H9 (cell line): ENCODE measurements around the gene MYLK. TPM values are rescaled to one million over a fixed set of nuclear protein-coding genes. Genes with fewer than 3 reads are reported as not detected.

ENCODE experiments used
- DNase-seq: peaks from one replicate; pipeline ENCODE4 v3.0.0-alpha.2; 2017
- H2AFZ ChIP-seq: one replicate; pipeline ENCODE4 v1.6.1; 2013; ENCODE audit warnings: mild to moderate bottlenecking, low read length, control low read depth, moderate library complexity
- H2AK5ac ChIP-seq: 2 replicates; pipeline ENCODE4 v1.6.1; 2013; ENCODE audit warnings: low read length, control low read depth, mixed read lengths; ENCODE audit not compliant: insufficient read length
- H2BK120ac ChIP-seq: one replicate; pipeline ENCODE4 v1.6.1; 2013; ENCODE audit warnings: low read depth, mild to moderate bottlenecking, low read length, control low read depth, inconsistent platforms; ENCODE audit not compliant: poor library complexity, severe bottlenecking
- H2BK12ac ChIP-seq: 2 replicates; pipeline ENCODE4 v1.6.1; 2013; ENCODE audit warnings: low read length, control low read depth, mixed read lengths, low read depth; ENCODE audit not compliant: insufficient read length
- H2BK15ac ChIP-seq: 2 replicates; pipeline ENCODE4 v1.6.1; 2013; ENCODE audit warnings: low read depth, low read length, control low read depth
- H2BK20ac ChIP-seq: one replicate; pipeline ENCODE4 v1.6.1; 2013; ENCODE audit warnings: low read depth, mild to moderate bottlenecking, low read length, control low read depth, inconsistent platforms; ENCODE audit not compliant: poor library complexity, severe bottlenecking
- H2BK5ac ChIP-seq: 2 replicates; pipeline ENCODE4 v1.6.1; 2013; ENCODE audit warnings: low read length, control low read depth, mixed read lengths; ENCODE audit not compliant: insufficient read length
- H3K14ac ChIP-seq: 2 replicates; pipeline ENCODE4 v1.6.1; 2013; ENCODE audit warnings: low read length, control low read depth; ENCODE audit not compliant: insufficient read depth
- H3K18ac ChIP-seq: 2 replicates; pipeline ENCODE4 v1.6.1; 2013; ENCODE audit warnings: low read depth, mild to moderate bottlenecking, mixed read lengths, low read length, control low read depth; ENCODE audit not compliant: insufficient read length
- H3K23ac ChIP-seq: 2 replicates; pipeline ENCODE4 v1.6.1; 2013; ENCODE audit warnings: low read length, control low read depth, mixed read lengths, low read depth; ENCODE audit not compliant: insufficient read length
- H3K23me2 ChIP-seq: 2 replicates; pipeline ENCODE4 v1.6.1; 2013; ENCODE audit warnings: low read depth, mild to moderate bottlenecking, mixed read lengths, low read length, control low read depth; ENCODE audit not compliant: insufficient read length, poor library complexity, severe bottlenecking
- H3K27ac ChIP-seq: 2 replicates; pipeline ENCODE4 v1.5.1; 2013; ENCODE audit warnings: low read length, control low read depth, mixed read lengths, low read depth; ENCODE audit not compliant: insufficient read length
- H3K27me3 ChIP-seq: 2 replicates; pipeline ENCODE4 v1.6.1; 2013; ENCODE audit warnings: low read length, control low read depth, inconsistent platforms; ENCODE audit not compliant: insufficient read depth
- H3K4ac ChIP-seq: 2 replicates; pipeline ENCODE4 v1.6.1; 2013; ENCODE audit warnings: low read depth, mild to moderate bottlenecking, control low read depth, inconsistent platforms, low read length, moderate library complexity
- H3K4me1 ChIP-seq: 2 replicates; pipeline ENCODE4 v1.6.1; 2013; ENCODE audit warnings: low read length, control low read depth, inconsistent platforms; ENCODE audit not compliant: insufficient read depth
- H3K4me2 ChIP-seq: 2 replicates; pipeline ENCODE4 v1.6.1; 2013; ENCODE audit warnings: low read length, control low read depth, mixed read lengths; ENCODE audit not compliant: insufficient read length, insufficient read depth
- H3K56ac ChIP-seq: 2 replicates; pipeline ENCODE4 v1.6.1; 2013; ENCODE audit warnings: low read depth, mild to moderate bottlenecking, mixed read lengths, low read length, control low read depth; ENCODE audit not compliant: insufficient read length
- H3K79me1 ChIP-seq: 2 replicates; pipeline ENCODE4 v1.6.1; 2013; ENCODE audit warnings: low read depth, mild to moderate bottlenecking, moderate library complexity, low read length, control low read depth, inconsistent platforms; ENCODE audit not compliant: insufficient read depth, poor library complexity, severe bottlenecking
- H3K79me2 ChIP-seq: 2 replicates; pipeline ENCODE4 v1.6.1; 2013; ENCODE audit warnings: low read length, control low read depth, inconsistent platforms; ENCODE audit not compliant: insufficient read depth
- H3K9ac ChIP-seq: 2 replicates; pipeline ENCODE4 v1.6.1; 2013; ENCODE audit warnings: low read length, control low read depth, mixed read lengths; ENCODE audit not compliant: insufficient read length; ENCODE audit errors: extremely low read depth
- H3K9me3 ChIP-seq: one replicate; pipeline ENCODE4 v1.6.1; 2013; ENCODE audit warnings: low read depth, low read length, inconsistent platforms; ENCODE audit not compliant: control insufficient read depth
- H3T11ph ChIP-seq: one replicate; pipeline ENCODE4 v1.6.1; 2013; ENCODE audit warnings: mild to moderate bottlenecking, low read length, control low read depth, inconsistent platforms
- H4K20me1 ChIP-seq: one replicate; pipeline ENCODE4 v1.6.1; 2013; ENCODE audit not compliant: control insufficient read depth, insufficient read length, insufficient read depth
- H4K5ac ChIP-seq: 2 replicates; pipeline ENCODE4 v1.6.1; 2013; ENCODE audit warnings: low read depth, mild to moderate bottlenecking, mixed read lengths, low read length, control low read depth; ENCODE audit not compliant: insufficient read length
- H4K8ac ChIP-seq: replicated peaks from 2 replicates; pipeline ENCODE4 v1.6.1; 2013; ENCODE audit warnings: low read length, control low read depth, mixed read lengths, low read depth; ENCODE audit not compliant: insufficient read length
- H4K91ac ChIP-seq: 2 replicates; pipeline ENCODE4 v1.6.1; 2013; ENCODE audit warnings: low read depth, mild to moderate bottlenecking, moderate library complexity, mixed read lengths, low read length, control low read depth; ENCODE audit not compliant: insufficient read length
- H3K27ac Mint-ChIP-seq, 3 experiments: 2 replicates in 2 of 3; 3 replicates in 1 of 3; pipeline ENCODE4 v1.8.0; 2020 to 2021; ENCODE audit warnings: mixed read lengths in 3 of 3, mild to moderate bottlenecking in 1 of 3, moderate library complexity in 1 of 3
- H3K27me3 Mint-ChIP-seq: 2 replicates; pipeline ENCODE4 v1.8.0; 2021; ENCODE audit warnings: low read depth, mild to moderate bottlenecking, moderate library complexity, mixed read lengths
- H3K36me3 Mint-ChIP-seq, 3 experiments: 2 replicates in 2 of 3; 3 replicates in 1 of 3; pipeline ENCODE4 v1.8.0; 2020 to 2021; ENCODE audit warnings: low read depth in 3 of 3, mixed read lengths in 3 of 3; ENCODE audit not compliant: insufficient read depth in 1 of 3
- H3K4me1 Mint-ChIP-seq, 2 experiments: 2 replicates each; pipeline ENCODE4 v1.8.0; 2020; ENCODE audit warnings: mixed read lengths in 2 of 2
- H3K4me3 Mint-ChIP-seq, 2 experiments: 2 replicates in 1 of 2; 3 replicates in 1 of 2; pipeline ENCODE4 v1.8.0; 2020 to 2021; ENCODE audit warnings: mild to moderate bottlenecking in 2 of 2, mixed read lengths in 2 of 2, moderate library complexity in 1 of 2
- H3K9me3 Mint-ChIP-seq, 2 experiments: 2 replicates in 1 of 2; 3 replicates in 1 of 2; pipeline ENCODE4 v1.8.0; 2020; ENCODE audit warnings: mild to moderate bottlenecking in 2 of 2, mixed read lengths in 2 of 2, moderate library complexity in 1 of 2
- WGBS: extraction: QIAGEN DNeasy Blood & Tissue Kit; methylation state at CpG from one replicate; pipeline ENCODE4 v1.1.7; 2013; ENCODE audit warnings: missing lambda C conversion rate, low lambda C conversion rate, mixed read lengths; ENCODE audit not compliant: insufficient read length; ENCODE audit errors: extremely low coverage; 5-methylcytosine and 5-hydroxymethylcytosine counted together
- total RNA-seq: library from RNA; stranded (reverse); gene quantifications from 2 replicates; pipeline ENCODE4 v1.2.1, GENCODE V29; 2021
- TF ChIP-seq, protein P1 (sequence below): fragments of 200-600 bp; sonication (generic); conservative IDR thresholded peaks from 3 replicates; pipeline ENCODE4 v1.8.0; 2021; ENCODE audit warnings: antibody characterized with exemption, mild to moderate bottlenecking

Gene MYLK
- total RNA-seq, 1 experiment from 2014 or later = 10.1 TPM

- WGBS = no CpG with 5 or more reads among the region's 1 CpG
- Histone ChIP-seq H3K79me1 (no peaks in the 10 kb centered on the region), H3K4ac (no peak overlapping the region), H3K27me3 (no peaks in the 10 kb centered on the region), H4K5ac (no peak overlapping the region), H2BK20ac (no peak overlapping the region), H3K23ac (no peak overlapping the region), H4K20me1 (no peaks in the 10 kb centered on the region), H2AK5ac (no peak overlapping the region), H3K23me2 (no peaks in the 10 kb centered on the region), H3K4me2 (no peak overlapping the region), H3K4me1 (no peaks in the 10 kb centered on the region; the same call in 1 of the 2 replicates), H2BK5ac (no peak overlapping the region), H3K9ac (no peak overlapping the region), H3K56ac (no peak overlapping the region), H3K14ac (no peak overlapping the region), H2BK12ac (no peak overlapping the region), H2AFZ (no peak overlapping the region), H3K79me2 (no peaks in the 10 kb centered on the region), H3T11ph (no peak overlapping the region), H2BK15ac (no peak overlapping the region), H4K91ac (no peak overlapping the region), H3K27ac (no peak overlapping the region), H3K18ac (no peak overlapping the region), H3K9me3 (no peaks in the 10 kb centered on the region), H2BK120ac (no peak overlapping the region), H4K8ac (no peak overlapping the region)
- H3K4me1 Mint-ChIP-seq = peaks cover 4 to 11% of the 10 kb centered on the region in 2 experiments
- no peak overlapping the region for H3K27ac Mint-ChIP-seq
- peaks cover 8 to 35% (median 16%) of the 10 kb centered on the region in 3 experiments for H3K36me3 Mint-ChIP-seq
- H3K27me3 Mint-ChIP-seq = no peaks in the 10 kb centered on the region
- TF ChIP-seq, protein P1, sequence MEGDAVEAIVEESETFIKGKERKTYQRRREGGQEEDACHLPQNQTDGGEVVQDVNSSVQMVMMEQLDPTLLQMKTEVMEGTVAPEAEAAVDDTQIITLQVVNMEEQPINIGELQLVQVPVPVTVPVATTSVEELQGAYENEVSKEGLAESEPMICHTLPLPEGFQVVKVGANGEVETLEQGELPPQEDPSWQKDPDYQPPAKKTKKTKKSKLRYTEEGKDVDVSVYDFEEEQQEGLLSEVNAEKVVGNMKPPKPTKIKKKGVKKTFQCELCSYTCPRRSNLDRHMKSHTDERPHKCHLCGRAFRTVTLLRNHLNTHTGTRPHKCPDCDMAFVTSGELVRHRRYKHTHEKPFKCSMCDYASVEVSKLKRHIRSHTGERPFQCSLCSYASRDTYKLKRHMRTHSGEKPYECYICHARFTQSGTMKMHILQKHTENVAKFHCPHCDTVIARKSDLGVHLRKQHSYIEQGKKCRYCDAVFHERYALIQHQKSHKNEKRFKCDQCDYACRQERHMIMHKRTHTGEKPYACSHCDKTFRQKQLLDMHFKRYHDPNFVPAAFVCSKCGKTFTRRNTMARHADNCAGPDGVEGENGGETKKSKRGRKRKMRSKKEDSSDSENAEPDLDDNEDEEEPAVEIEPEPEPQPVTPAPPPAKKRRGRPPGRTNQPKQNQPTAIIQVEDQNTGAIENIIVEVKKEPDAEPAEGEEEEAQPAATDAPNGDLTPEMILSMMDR = no peak
- H3K9me3 Mint-ChIP-seq = peaks cover 33 to 45% of the 10 kb centered on the region in 2 experiments
- no peak overlapping the region for H3K4me3 Mint-ChIP-seq
- DNase-seq = no peak
Measured at GRCh38 chr3:123841476-123842238, 42.5 kb downstream of the MYLK start.
